ENCODE measurements around the gene UBTD1. TPM values are rescaled to one million over a fixed set of nuclear protein-coding genes. Genes with fewer than 3 reads are reported as not detected.

Gene UBTD1
- polyA plus RNA-seq, 2 donors, result 5.8 to 6.7 TPM

GRCh38 chr10:97611473-97611872 lies 112.7 kb downstream of the UBTD1 start:
- Histone ChIP-seq H3K4me1 (ENCODE audit: control insufficient read depth in 2 of 2, insufficient read depth in 2 of 2, low read length in 1 of 2) (no peaks in the 10 kb centered on the region), H3K4me3 (ENCODE audit: low read depth in 1 of 2, low read length in 2 of 2) (no peak overlapping the region), H3K27ac (ENCODE audit: low read depth in 2 of 2, low read length in 1 of 2) (no peak overlapping the region), H3K9me3 (ENCODE audit: control insufficient read depth in 2 of 2, insufficient read depth in 1 of 2, low read depth in 1 of 2, low read length in 1 of 2) (no peaks in the 10 kb centered on the region), H3K27me3 (ENCODE audit: control insufficient read depth in 1 of 2, insufficient read depth in 2 of 2, low read length in 2 of 2) (no peaks in the 10 kb centered on the region), H3K36me3 (ENCODE audit: control insufficient read depth in 2 of 2, insufficient read depth in 2 of 2, low read length in 1 of 2) (no peaks in the 10 kb centered on the region)
- WGBS, 2 donors, result 86 to 90% methylated on average over 12 of the region's 12 CpGs

- no peak overlapping the region for H3K27ac ChIP-seq (ENCODE audit: low read depth in 2 of 2, low read length in 1 of 2)
- 20 to 30% methylated on average over 2 of the region's 2 CpGs for WGBS, 2 donors
Observed at GRCh38 chr10:97612386-97612785, 113.7 kb downstream of the UBTD1 start.

GRCh38 chr10:97618285-97618684 lies 119.6 kb downstream of the UBTD1 start:
- no peak overlapping the region for H3K27ac ChIP-seq (ENCODE audit: low read depth in 2 of 2, low read length in 1 of 2)
- 81 to 95% methylated on average over 4 of the region's 4 CpGs for WGBS, 2 donors
- H3K4me3 ChIP-seq (ENCODE audit: low read depth in 1 of 2, low read length in 2 of 2), result no peak overlapping the region
- H3K4me1 ChIP-seq (ENCODE audit: control insufficient read depth in 2 of 2, insufficient read depth in 2 of 2, low read length in 1 of 2), result no peaks in the 10 kb centered on the region
- no peaks in the 10 kb centered on the region for H3K27me3 ChIP-seq (ENCODE audit: control insufficient read depth in 1 of 2, insufficient read depth in 2 of 2, low read length in 2 of 2)
- H3K36me3 ChIP-seq (ENCODE audit: control insufficient read depth in 2 of 2, insufficient read depth in 2 of 2, low read length in 1 of 2), result no peaks in the 10 kb centered on the region
- no peaks in the 10 kb centered on the region for H3K9me3 ChIP-seq (ENCODE audit: control insufficient read depth in 2 of 2, insufficient read depth in 1 of 2, low read depth in 1 of 2, low read length in 1 of 2)

More at GRCh38 chr10:97612386-97612785, 113.7 kb downstream of the UBTD1 start:
- H3K27me3 ChIP-seq (ENCODE audit: control insufficient read depth in 1 of 2, insufficient read depth in 2 of 2, low read length in 2 of 2), result no peaks in the 10 kb centered on the region
- H3K9me3 ChIP-seq (ENCODE audit: control insufficient read depth in 2 of 2, insufficient read depth in 1 of 2, low read depth in 1 of 2, low read length in 1 of 2), result no peaks in the 10 kb centered on the region
- no peaks in the 10 kb centered on the region for H3K4me1 ChIP-seq (ENCODE audit: control insufficient read depth in 2 of 2, insufficient read depth in 2 of 2, low read length in 1 of 2)
- H3K4me3 ChIP-seq (ENCODE audit: low read depth in 1 of 2, low read length in 2 of 2), result no peak overlapping the region
- no peaks in the 10 kb centered on the region for H3K36me3 ChIP-seq (ENCODE audit: control insufficient read depth in 2 of 2, insufficient read depth in 2 of 2, low read length in 1 of 2)

- no peaks in the 10 kb centered on the region for H3K9me3 ChIP-seq (ENCODE audit: control insufficient read depth in 2 of 2, insufficient read depth in 1 of 2, low read depth in 1 of 2, low read length in 1 of 2)
- no peak overlapping the region for H3K4me3 ChIP-seq (ENCODE audit: low read depth in 1 of 2, low read length in 2 of 2)
- 97% methylated on average over 4 of the region's 4 CpGs for WGBS, 2 donors
- H3K4me1 ChIP-seq (ENCODE audit: control insufficient read depth in 2 of 2, insufficient read depth in 2 of 2, low read length in 1 of 2), result no peaks in the 10 kb centered on the region
- no peaks in the 10 kb centered on the region for H3K36me3 ChIP-seq (ENCODE audit: control insufficient read depth in 2 of 2, insufficient read depth in 2 of 2, low read length in 1 of 2)
- no peak overlapping the region for H3K27ac ChIP-seq (ENCODE audit: low read depth in 2 of 2, low read length in 1 of 2)
- H3K27me3 ChIP-seq (ENCODE audit: control insufficient read depth in 1 of 2, insufficient read depth in 2 of 2, low read length in 2 of 2), result no peaks in the 10 kb centered on the region
Observed at GRCh38 chr10:97618733-97619132, 120.0 kb downstream of the UBTD1 start.

Other genes with a start within 250 kb of the UBTD1 start
- 1 to 10 TPM; 1.5 to 3.4 TPM for gene ARHGAP19, start 206.3 kb upstream of the UBTD1 start, polyA plus RNA-seq
- 1 to 10 TPM; 1.2 to 1.8 TPM for gene FRAT1, start 179.7 kb upstream of the UBTD1 start, polyA plus RNA-seq
- 1 to 10 TPM; 7.2 to 9.6 TPM for gene FRAT2, start 164.2 kb upstream of the UBTD1 start, polyA plus RNA-seq
- 10 to 100 TPM; 11.8 to 13.7 TPM for gene RRP12, start 97.6 kb upstream of the UBTD1 start, polyA plus RNA-seq
- 100 to 1,000 TPM in 1 of 2 donors, 10 to 100 TPM in 1; 72.5 to 354 TPM for gene PGAM1, start 72.7 kb upstream of the UBTD1 start, polyA plus RNA-seq
- gene EXOSC1, start 52.9 kb upstream of the UBTD1 start, polyA plus RNA-seq, result 10 to 100 TPM; 28.8 to 32.4 TPM
- 10 to 100 TPM; 18.1 to 20.5 TPM for gene ZDHHC16, start 52.7 kb upstream of the UBTD1 start, polyA plus RNA-seq
- gene MMS19, start 502 bp upstream of the UBTD1 start, polyA plus RNA-seq, result 10 to 100 TPM; 37.8 to 45.1 TPM
- gene ANKRD2, start 73.9 kb downstream of the UBTD1 start, polyA plus RNA-seq, result under 1 TPM; 0.43 to 0.46 TPM
- 1 to 10 TPM in 1 of 2 donors, under 1 TPM in 1; 0.78 to 1.4 TPM for gene HOGA1, start 85.5 kb downstream of the UBTD1 start, polyA plus RNA-seq
- under 1 TPM in 1 of 2 donors, not detected in 1; 0.10 TPM for gene C10orf62, start 90.8 kb downstream of the UBTD1 start, polyA plus RNA-seq
- 1 to 10 TPM; 1.1 to 1.8 TPM for gene MORN4, start 134.6 kb downstream of the UBTD1 start, polyA plus RNA-seq
- gene PI4K2A, start 141.7 kb downstream of the UBTD1 start, polyA plus RNA-seq, result 10 to 100 TPM; 11.5 to 19.9 TPM
- gene AVPI1, start 188.3 kb downstream of the UBTD1 start, polyA plus RNA-seq, result 10 to 100 TPM in 1 of 2 donors, 1 to 10 TPM in 1; 9.8 to 15.3 TPM
- gene MARVELD1, start 214.8 kb downstream of the UBTD1 start, polyA plus RNA-seq, result 1 to 10 TPM; 6.4 to 9.6 TPM
- 10 to 100 TPM in 1 of 2 donors, 1 to 10 TPM in 1; 9.6 to 14.3 TPM for gene ZFYVE27, start 238.2 kb downstream of the UBTD1 start, polyA plus RNA-seq